Stimulated activated CD4-positive, alpha-beta T cell treated with anti-CD3 and anti-CD28 coated beads, Interleukin-15, amount 100 ng/mL, for 48 hours (primary cell): ENCODE results near the gene PANX2.

Experiments
- DNase-seq, 2 donors: peaks; one replicate each; pipeline ENCODE4 v3.0.0-alpha.2; 2020; ENCODE audit warnings: low read depth in 2 of 2

The PANX2 gene

DNA sequence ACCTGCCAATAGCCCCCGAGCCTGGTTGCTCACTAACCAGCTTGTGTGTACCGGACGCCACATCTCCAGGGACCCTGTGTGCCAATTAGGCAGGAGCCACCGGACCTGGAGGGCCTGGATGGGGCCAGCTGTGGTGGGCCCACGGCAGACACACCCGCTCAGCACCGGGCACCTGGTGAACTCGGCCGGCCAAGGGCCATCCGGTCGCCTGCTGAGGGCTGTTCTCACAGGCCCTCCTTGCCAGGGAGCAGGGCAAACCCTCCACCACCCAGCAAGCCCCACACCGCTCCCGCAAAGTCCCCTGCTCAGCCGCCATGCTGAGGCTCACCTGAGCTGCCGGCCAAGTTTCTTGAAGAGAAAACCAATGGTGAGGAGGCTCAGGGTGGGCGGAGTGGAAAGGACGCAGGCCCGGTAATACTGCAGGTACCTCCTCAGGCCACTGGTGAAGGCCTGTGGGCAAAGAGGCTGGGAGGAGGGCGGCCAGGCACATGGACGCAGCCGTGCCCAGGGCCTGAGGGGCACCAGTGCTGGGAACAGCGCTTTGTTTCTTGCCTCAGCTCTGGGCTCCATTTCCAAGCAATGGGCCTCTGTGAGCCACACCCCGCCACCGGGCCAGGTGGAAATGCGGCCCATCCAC is 57.2 kb downstream of the PANX2 start:
- no peak for DNase-seq

DNA sequence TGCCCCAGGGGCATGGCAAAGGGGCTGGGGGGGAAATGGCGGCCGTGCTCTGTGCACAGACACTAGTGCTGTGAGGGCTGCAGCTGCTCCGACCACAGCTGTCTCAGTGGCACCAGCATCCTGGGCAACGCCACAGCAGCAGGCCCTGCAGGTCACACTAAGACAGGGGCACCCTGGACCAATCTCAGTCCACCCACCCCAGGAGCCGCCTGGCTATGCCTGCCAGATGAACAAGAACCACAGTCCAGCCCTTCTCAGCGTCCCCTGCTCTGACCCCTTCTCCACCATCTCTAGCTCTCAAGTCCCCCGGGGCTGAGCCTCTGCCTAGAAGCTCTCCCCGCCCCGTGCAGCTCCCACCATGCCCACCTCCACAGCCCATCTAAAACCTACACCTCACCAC is 57.8 kb downstream of the PANX2 start:
- no peak for DNase-seq

DNA sequence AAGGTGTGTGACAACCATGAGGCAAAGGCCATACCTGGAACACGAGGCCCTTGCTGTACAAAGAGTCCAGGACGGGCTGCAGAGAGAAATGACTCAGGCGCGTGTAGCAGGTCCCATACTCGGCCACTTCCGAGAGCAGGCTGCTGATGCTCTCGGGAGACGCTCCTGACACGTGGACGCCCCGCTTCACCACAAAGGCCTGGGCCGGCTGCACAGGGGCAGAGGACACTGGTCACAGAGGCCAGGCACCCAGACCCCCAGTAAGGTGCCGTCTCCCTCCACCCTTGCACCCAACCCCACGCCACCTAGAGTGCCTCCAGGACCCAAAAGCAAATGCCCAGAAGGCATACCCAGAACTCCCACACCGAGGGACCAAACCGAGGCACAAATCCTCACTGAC is 58.8 kb downstream of the PANX2 start:
- DNase-seq: no peak
